Middle frontal gyrus (tissue), 1 donor: ENCODE results near the gene SLC1A4.

Experiments
- DNase-seq: peaks from one replicate; pipeline ENCODE4 v3.0.0-alpha.2; 2015; ENCODE audit warnings: low spot score; ENCODE audit errors: extremely low spot score

The SLC1A4 gene

GRCh38 chr2:65071499-65072180 is 82.4 kb downstream of the SLC1A4 start:
- DNase-seq, result no peak

GRCh38 chr2:65072181-65072970 is 83.2 kb downstream of the SLC1A4 start:
- DNase-seq, result no peak
